Measurements from ENCODE around the gene PCBD1.
A peak's percentile ranks its signal among the peaks of the same experiment; 100 is the strongest.

The PCBD1 gene

GRCh38 chr10:70934701-70935100, 46.3 kb upstream of the PCBD1 start:
- TF ChIP-seq CTCF (IDR thresholded peaks at IDR 0.05; ENCODE audit: low read depth, low read length) = no peak
- H3K27me3 ChIP-seq = no peaks in the 10 kb centered on the region
- H3K4me1 ChIP-seq = no peaks in the 10 kb centered on the region
- no peaks in the 10 kb centered on the region; the same call in 1 of the 2 replicates for H3K9me3 ChIP-seq
- no peak for DNase-seq
- no peak overlapping the region for H3K4me3 ChIP-seq (ENCODE audit: low read depth, low read length)
- H3K36me3 ChIP-seq = no peaks in the 10 kb centered on the region

- H3K9me3 ChIP-seq = no peaks in the 10 kb centered on the region; the same call in 1 of the 2 replicates
- no peak overlapping the region for H3K4me3 ChIP-seq (ENCODE audit: low read depth, low read length)
- no peaks in the 10 kb centered on the region for H3K27me3 ChIP-seq
- TF ChIP-seq CTCF (IDR thresholded peaks at IDR 0.05; ENCODE audit: low read depth, low read length) = no peak
- H3K4me1 ChIP-seq = peaks cover 7% of the 10 kb centered on the region
- peak; percentile 30 for DNase-seq
- no peaks in the 10 kb centered on the region for H3K36me3 ChIP-seq
Measured at GRCh38 chr10:70932392-70933196, 44.2 kb upstream of the PCBD1 start.

GRCh38 chr10:70931168-70931815, 42.9 kb upstream of the PCBD1 start:
- TF ChIP-seq CTCF (IDR thresholded peaks at IDR 0.05; ENCODE audit: low read depth, low read length) = no peak
- H3K27me3 ChIP-seq = no peaks in the 10 kb centered on the region
- H3K9me3 ChIP-seq = no peaks in the 10 kb centered on the region; the same call in 1 of the 2 replicates
- H3K4me1 ChIP-seq = peaks cover 19% of the 10 kb centered on the region
- H3K36me3 ChIP-seq = no peaks in the 10 kb centered on the region
- DNase-seq = no peak
- H3K4me3 ChIP-seq (ENCODE audit: low read depth, low read length) = no peak overlapping the region

- no peaks in the 10 kb centered on the region for H3K36me3 ChIP-seq
- no peaks in the 10 kb centered on the region; the same call in 1 of the 2 replicates for H3K9me3 ChIP-seq
- no peak for DNase-seq
- H3K4me3 ChIP-seq (ENCODE audit: low read depth, low read length) = no peak overlapping the region
- no peaks in the 10 kb centered on the region for H3K27me3 ChIP-seq
- peaks cover 24% of the 10 kb centered on the region for H3K4me1 ChIP-seq
- no peak for TF ChIP-seq CTCF (IDR thresholded peaks at IDR 0.05; ENCODE audit: low read depth, low read length)
Measured at GRCh38 chr10:70930263-70931000, 42.1 kb upstream of the PCBD1 start.

- no peaks in the 10 kb centered on the region for H3K36me3 ChIP-seq
- no peak for DNase-seq
- TF ChIP-seq CTCF (IDR thresholded peaks at IDR 0.05; ENCODE audit: low read depth, low read length) = no peak
- H3K9me3 ChIP-seq = no peaks in the 10 kb centered on the region; the same call in 1 of the 2 replicates
- peaks cover 26% of the 10 kb centered on the region for H3K4me1 ChIP-seq
- no peaks in the 10 kb centered on the region for H3K27me3 ChIP-seq
- no peak overlapping the region for H3K4me3 ChIP-seq (ENCODE audit: low read depth, low read length)
Measured at GRCh38 chr10:70928140-70928539, 39.8 kb upstream of the PCBD1 start.
